Measurements from ENCODE around the gene MACROD2.

- TF ChIP-seq, protein P1, sequence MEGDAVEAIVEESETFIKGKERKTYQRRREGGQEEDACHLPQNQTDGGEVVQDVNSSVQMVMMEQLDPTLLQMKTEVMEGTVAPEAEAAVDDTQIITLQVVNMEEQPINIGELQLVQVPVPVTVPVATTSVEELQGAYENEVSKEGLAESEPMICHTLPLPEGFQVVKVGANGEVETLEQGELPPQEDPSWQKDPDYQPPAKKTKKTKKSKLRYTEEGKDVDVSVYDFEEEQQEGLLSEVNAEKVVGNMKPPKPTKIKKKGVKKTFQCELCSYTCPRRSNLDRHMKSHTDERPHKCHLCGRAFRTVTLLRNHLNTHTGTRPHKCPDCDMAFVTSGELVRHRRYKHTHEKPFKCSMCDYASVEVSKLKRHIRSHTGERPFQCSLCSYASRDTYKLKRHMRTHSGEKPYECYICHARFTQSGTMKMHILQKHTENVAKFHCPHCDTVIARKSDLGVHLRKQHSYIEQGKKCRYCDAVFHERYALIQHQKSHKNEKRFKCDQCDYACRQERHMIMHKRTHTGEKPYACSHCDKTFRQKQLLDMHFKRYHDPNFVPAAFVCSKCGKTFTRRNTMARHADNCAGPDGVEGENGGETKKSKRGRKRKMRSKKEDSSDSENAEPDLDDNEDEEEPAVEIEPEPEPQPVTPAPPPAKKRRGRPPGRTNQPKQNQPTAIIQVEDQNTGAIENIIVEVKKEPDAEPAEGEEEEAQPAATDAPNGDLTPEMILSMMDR (conservative IDR thresholded peaks at IDR 0.05), result no peak
- no peak for TF ChIP-seq ZFX (IDR thresholded peaks at IDR 0.05)
These were observed 72.3 kb downstream of the MACROD2 start for GRCh38 chr20:14067603-14068002.
